ENCODE data around the gene VWA2. TPM values are rescaled to one million over a fixed set of nuclear protein-coding genes. Genes with fewer than 3 reads are reported as not detected.

Gene VWA2
- total RNA-seq, 4 donors from 2014 or later: 2.9 to 5.7 (median 4.9) TPM

DNA sequence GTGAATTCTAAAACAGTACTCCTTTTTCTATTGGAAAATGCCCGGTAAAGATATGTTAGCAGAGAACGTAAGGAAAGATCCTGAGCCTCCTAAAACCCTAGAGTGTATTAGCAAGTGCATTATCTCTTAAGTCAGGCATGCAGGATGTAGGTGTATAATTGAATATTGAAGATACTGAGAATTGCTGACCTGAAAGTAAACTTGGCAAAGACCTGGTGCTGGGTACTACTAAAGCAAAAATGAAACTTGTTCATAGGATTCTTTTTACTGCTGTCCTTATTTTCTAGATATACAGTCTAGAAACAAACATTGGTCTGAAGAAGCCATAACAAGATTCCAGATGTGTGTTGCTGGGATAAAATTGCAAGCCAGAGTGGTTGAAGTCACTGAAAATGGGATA, 18.8 kb upstream of the VWA2 start:
- no peak overlapping the region for H3K27ac ChIP-seq
- H3K36me3 ChIP-seq: no peaks in the 10 kb centered on the region
- TF ChIP-seq, protein P1, sequence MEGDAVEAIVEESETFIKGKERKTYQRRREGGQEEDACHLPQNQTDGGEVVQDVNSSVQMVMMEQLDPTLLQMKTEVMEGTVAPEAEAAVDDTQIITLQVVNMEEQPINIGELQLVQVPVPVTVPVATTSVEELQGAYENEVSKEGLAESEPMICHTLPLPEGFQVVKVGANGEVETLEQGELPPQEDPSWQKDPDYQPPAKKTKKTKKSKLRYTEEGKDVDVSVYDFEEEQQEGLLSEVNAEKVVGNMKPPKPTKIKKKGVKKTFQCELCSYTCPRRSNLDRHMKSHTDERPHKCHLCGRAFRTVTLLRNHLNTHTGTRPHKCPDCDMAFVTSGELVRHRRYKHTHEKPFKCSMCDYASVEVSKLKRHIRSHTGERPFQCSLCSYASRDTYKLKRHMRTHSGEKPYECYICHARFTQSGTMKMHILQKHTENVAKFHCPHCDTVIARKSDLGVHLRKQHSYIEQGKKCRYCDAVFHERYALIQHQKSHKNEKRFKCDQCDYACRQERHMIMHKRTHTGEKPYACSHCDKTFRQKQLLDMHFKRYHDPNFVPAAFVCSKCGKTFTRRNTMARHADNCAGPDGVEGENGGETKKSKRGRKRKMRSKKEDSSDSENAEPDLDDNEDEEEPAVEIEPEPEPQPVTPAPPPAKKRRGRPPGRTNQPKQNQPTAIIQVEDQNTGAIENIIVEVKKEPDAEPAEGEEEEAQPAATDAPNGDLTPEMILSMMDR (IDR thresholded peaks at IDR 0.05): no peak
- no peak for TF ChIP-seq POLR2A (IDR thresholded peaks at IDR 0.05)
- no peaks in the 10 kb centered on the region for H3K4me1 ChIP-seq
- peaks cover 0 to 13% (median 0%) of the 10 kb centered on the region in 4 donors for H3K27me3 ChIP-seq
- no peaks in the 10 kb centered on the region for H3K9me3 ChIP-seq
- H3K4me3 ChIP-seq: no peak overlapping the region
- 75 to 85% methylated on average over 2 of the region's 2 CpGs for WGBS, 2 donors
- DNase-seq: no peak
- intact Hi-C loops (cut with DNase I): no loop called here

DNA sequence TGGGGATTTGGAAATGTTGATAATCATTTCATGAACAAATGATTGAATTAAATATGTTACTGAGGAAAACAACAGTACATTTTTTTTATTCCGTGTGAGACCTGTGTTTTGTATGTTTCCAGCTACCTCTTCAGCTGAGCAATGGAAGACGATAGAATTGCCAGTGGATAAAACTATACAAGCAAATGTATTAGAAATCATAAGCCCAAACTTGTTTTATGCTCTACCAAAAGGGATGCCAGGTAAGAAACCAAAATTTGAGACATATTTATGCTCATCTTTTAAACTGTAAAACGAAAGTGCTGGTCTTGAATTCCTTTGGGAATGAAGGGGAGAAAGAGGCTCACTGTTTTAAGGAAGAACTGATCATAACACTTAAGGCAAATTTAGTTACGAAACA, 17.8 kb upstream of the VWA2 start:
- 75 to 80% methylated on average over 4 of the region's 4 CpGs for WGBS, 2 donors
- H3K36me3 ChIP-seq: no peaks in the 10 kb centered on the region
- intact Hi-C loops (cut with DNase I): no loop called here
- no peak for TF ChIP-seq POLR2A (IDR thresholded peaks at IDR 0.05)
- TF ChIP-seq, protein P1 (IDR thresholded peaks at IDR 0.05): no peak
- no peak overlapping the region for H3K4me3 ChIP-seq
- no peaks in the 10 kb centered on the region for H3K9me3 ChIP-seq
- DNase-seq: no peak
- H3K4me1 ChIP-seq: no peaks in the 10 kb centered on the region
- peaks cover 0 to 13% (median 0%) of the 10 kb centered on the region in 4 donors for H3K27me3 ChIP-seq
- H3K27ac ChIP-seq: no peak overlapping the region

DNA sequence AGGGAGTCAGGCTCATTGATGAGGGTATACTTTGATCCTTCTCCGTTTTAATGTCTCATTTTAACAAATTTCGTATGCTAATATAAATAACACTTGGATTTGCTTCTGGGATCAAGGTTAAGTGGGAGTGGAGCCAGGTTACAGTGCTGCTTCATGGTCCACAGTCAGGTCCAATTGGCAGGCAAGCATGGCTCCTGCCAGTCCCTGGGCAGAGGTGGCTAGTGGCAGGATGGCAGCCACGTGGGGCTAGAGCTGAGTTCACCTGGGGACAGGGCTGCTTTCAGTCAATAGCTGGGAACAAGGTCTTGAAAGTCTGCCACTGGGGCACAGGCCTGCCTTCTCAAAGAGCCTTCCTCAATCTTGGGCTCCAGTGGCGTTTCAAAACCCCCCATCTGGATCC, 16.0 kb upstream of the VWA2 start:
- TF ChIP-seq, protein P1 (IDR thresholded peaks at IDR 0.05): no peak
- no peak for TF ChIP-seq POLR2A (IDR thresholded peaks at IDR 0.05)
- H3K36me3 ChIP-seq: no peaks in the 10 kb centered on the region
- no peaks in the 10 kb centered on the region for H3K4me1 ChIP-seq
- peaks cover 0 to 14% (median 0%) of the 10 kb centered on the region in 4 donors for H3K27me3 ChIP-seq
- DNase-seq: no peak
- H3K27ac ChIP-seq: no peak overlapping the region
- no peaks in the 10 kb centered on the region for H3K9me3 ChIP-seq
- intact Hi-C loops (cut with DNase I): no loop called here
- WGBS, 2 donors: 75 to 79% methylated on average over 3 to 4 of the region's 4 CpGs
- no peak overlapping the region for H3K4me3 ChIP-seq

DNA sequence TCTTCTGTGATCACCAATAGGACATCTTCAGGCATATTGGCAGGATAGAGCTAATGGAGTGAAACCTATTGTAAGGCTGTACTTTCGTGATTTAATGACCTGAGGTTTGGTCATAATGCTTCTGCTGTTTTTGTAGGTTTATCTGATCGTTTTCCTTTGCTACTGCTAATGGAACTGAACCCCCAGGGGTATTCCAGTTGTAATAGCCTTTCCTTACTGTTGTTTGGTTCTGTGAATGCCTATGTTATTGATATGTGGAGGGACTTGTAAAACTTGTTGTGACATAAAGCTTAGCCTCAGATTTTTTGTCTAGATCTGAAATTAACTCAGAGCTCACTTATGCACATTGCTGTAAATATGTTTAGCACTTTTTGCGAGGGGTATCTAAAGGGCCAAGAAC, 10.9 kb upstream of the VWA2 start:
- no peak overlapping the region for H3K27ac ChIP-seq
- peaks cover 0 to 16% (median 0%) of the 10 kb centered on the region in 4 donors for H3K27me3 ChIP-seq
- H3K36me3 ChIP-seq: no peaks in the 10 kb centered on the region
- DNase-seq: no peak
- H3K4me1 ChIP-seq: no peaks in the 10 kb centered on the region
- intact Hi-C loops (cut with DNase I): no loop called here
- TF ChIP-seq, protein P1 (IDR thresholded peaks at IDR 0.05): no peak
- no peak for TF ChIP-seq POLR2A (IDR thresholded peaks at IDR 0.05)
- no peak overlapping the region for H3K4me3 ChIP-seq
- H3K9me3 ChIP-seq: no peaks in the 10 kb centered on the region
- WGBS, 2 donors: 56 to 63% methylated on average over 3 of the region's 3 CpGs

DNA sequence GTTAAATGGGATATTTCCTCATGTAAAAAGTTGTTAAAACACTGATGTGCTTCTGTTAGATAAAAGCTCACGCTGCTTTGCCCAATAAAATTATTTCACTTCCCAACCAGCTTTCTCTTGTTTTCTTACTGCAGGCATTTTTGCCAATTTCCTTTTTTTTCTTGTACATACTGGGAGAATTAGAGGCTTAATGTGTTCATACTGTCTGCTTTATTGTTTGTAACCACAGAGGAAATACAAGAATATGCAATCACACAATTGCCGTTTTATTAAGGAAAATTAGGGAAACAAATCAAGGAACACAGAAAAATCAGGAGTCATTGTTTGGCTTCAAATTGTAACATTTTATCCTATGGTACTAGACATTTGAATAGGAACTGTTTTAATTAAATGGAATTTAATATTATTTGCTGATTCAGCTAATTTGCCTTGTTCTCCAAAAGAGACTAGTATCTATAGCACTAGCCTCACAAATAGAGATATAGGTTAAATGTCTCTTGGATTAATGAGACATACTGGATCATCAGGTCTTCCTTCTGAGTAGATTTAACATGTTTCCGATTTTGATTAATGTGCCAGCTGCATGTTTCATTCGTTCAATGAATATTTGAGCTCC, 6.4 kb upstream of the VWA2 start:
- intact Hi-C loops (cut with DNase I): no loop called here
- H3K27me3 ChIP-seq: peaks cover 0 to 51% (median 0%) of the 10 kb centered on the region in 4 donors
- H3K4me3 ChIP-seq: no peak overlapping the region
- no peaks in the 10 kb centered on the region for H3K4me1 ChIP-seq
- TF ChIP-seq, protein P1 (IDR thresholded peaks at IDR 0.05): no peak
- no peak for TF ChIP-seq POLR2A (IDR thresholded peaks at IDR 0.05)
- WGBS, 2 donors: 68 to 75% methylated on average over 4 of the region's 4 CpGs
- no peaks in the 10 kb centered on the region for H3K36me3 ChIP-seq
- no peaks in the 10 kb centered on the region for H3K9me3 ChIP-seq
- no peak for DNase-seq
- H3K27ac ChIP-seq: no peak overlapping the region

All from esophagus squamous epithelium (tissue), 5 donors.